ENCODE results near the gene PRSS35.

- TF ChIP-seq CTCF (conservative IDR thresholded peaks at IDR 0.05 in 1 of 2, IDR thresholded peaks at IDR 0.05 in 1 of 2; ENCODE audit: low read depth in 1 of 2, low read length in 2 of 2) (no peak), EZH2 (IDR thresholded peaks at IDR 0.05; ENCODE audit: low read length, missing control alignments) (no peak)
Observed at GRCh38 chr6:83574783-83575182, 62.4 kb downstream of the PRSS35 start.

Measured in fibroblast of lung (primary cell).